Hematopoietic multipotent progenitor cell (in vitro differentiated cells): Measurements from ENCODE around the gene HBA1. TPM values are rescaled to one million over a fixed set of nuclear protein-coding genes. Genes with fewer than 3 reads are reported as not detected.
A peak's percentile ranks its signal among the peaks of the same experiment; 100 is the strongest.
"Not testable (repeated sequence)": the region's sequence is repeated elsewhere in the genome, so short reads cannot be mapped to it uniquely, and the experiment has no call there.

Experiments used
- DNase-seq, 3 donors: peaks; one replicate each; pipeline ENCODE4 v3.0.0-alpha.2; 2011 to 2015; ENCODE audit warnings: low read depth in 2 of 3, low spot score in 2 of 3
- total RNA-seq: library from RNA; depleted of rRNA; stranded (reverse); fragments of >200 nt; gene quantifications from one replicate; pipeline ENCODE4 v1.2.3, GENCODE V29; 2012

Gene HBA1
- 192 TPM for total RNA-seq

- not testable (repeated sequence) for DNase-seq
These were observed at the start of gene HBA1 for GRCh38 chr16:176477-177382. HBA1 (plus strand) TSS chr16:176680; CDS start chr16:176717, 37 bp downstream.

- DNase-seq, result no peak
These were observed 47.4 kb upstream of the HBA1 start for GRCh38 chr16:129075-129474.

DNA sequence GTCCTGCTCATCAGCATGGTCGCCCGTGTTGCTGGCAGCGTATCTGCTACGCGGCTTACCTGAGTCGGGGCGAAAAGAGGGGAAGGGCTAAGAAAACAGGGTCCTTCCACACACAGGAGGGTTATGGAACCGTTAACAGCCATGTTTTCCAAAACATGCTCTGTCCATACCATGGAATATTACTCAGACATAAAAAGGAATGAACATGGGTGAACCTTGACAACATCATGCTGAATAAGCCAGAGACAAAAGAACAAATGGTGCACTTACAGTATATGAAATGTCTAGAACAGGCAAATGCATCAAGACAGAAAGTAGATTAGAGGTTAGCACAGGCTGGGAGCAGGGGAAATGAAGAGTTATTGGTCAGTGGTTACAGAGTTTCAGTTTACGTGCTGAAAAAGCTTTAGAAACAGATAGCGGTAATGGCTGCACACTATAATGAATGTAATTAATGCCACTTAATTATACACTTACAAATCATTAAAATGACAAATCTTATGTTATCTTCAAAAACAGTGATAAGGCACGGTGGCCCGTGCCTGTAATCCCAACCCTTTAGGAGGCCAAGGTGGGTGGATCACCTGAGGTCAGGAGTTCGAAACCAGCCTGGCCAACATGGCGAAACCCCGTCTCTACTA lies 45.8 kb upstream of the HBA1 start:
- no peak for DNase-seq

DNA sequence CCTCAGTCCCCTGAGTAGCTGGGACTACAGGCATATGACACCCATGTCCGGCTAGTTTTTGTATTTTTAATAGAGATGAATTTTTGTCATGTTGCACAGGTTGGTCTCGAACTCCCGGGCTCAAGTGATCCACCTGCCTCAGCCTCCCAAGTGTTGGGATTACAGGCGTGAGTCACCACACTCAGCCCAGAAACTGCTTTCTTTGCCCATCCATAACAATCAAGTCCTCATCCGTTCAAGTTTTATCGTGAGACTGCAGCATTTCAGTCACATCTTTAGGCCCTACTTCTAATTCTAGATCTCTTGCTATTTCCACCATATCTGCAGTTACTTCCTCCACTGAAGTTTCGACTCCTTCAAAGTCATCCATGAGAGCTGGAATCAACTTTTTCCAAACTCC lies 44.4 kb upstream of the HBA1 start:
- no peak for DNase-seq

GRCh38 chr16:133716-134115 lies 42.8 kb upstream of the HBA1 start:
- no peak for DNase-seq

GRCh38 chr16:138049-138417 lies 38.4 kb upstream of the HBA1 start:
- DNase-seq, result peak in 2 of 3 donors; percentile 26 to 37

DNA sequence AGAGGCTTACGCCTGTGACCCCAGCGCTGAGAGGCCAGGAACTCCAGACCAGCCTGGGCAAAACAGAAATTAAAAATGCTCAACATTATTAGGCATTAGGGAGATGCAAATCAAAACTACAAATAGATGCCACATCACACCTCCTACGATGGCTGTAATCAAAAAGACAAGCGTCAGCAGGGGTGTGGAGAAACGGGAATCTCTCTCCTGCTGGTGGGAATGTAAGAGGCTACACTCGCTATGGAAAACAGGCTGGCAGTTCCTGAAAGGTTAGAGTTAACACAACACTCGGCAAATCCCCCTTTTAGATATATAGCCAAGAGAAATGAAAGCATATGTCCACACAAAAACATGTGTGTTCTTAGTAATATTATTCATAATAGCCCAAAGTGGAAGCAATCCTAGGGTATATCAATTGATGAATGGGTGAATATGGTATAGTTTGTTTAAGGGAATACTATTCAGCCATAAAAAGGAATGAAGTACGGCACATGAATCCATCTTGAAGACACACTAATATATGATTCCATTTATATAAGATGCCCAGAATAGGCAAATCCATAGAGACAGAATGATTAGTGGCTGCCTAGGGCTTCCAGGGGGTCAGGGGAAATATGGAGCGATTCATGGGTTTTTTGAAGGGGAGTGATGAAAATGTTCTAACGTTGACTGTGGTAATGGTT lies 36.2 kb upstream of the HBA1 start:
- no peak for DNase-seq

- DNase-seq, result no peak
These were observed 34.0 kb upstream of the HBA1 start for GRCh38 chr16:142405-142967.

DNA sequence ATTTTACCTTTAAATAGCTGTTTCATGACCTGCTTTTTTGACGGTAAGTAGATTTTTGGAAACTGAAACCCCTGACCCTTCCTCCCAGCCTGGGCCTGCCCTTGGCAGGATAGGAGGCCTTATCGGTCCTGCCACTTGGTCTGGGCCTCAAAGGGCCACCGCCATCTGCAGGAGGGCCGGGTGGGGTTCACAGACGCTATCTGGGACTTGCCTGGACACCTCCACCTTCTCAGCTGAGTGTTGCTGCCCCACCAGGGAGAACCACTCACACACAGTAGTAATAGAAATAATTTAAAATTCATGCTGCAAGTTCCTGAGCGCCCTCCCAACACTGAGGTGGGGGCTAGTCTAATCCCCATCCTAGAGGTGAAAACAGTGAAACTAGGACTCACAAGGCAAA lies 33.4 kb upstream of the HBA1 start:
- no peak for DNase-seq

GRCh38 chr16:143456-143855 lies 33.0 kb upstream of the HBA1 start:
- no peak for DNase-seq

GRCh38 chr16:144797-145252 lies 31.7 kb upstream of the HBA1 start:
- DNase-seq, result no peak

DNA sequence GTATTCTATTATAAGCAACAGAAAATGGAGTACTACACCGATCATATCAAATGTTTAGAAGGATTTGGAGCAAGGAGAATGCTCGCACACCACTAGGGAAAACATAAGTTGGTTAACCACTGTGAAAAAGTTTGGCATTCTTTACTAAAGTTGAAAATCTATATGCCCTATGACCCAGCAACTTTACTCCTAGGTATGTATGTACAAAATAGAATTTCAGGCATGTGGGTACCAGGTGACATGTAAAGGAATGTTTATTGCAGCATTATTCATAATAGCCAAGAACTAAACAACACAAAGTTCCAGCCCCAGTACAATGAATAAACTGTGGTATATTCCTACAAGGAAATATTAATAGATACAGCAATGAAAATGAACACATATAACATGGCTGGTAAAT lies 29.8 kb upstream of the HBA1 start:
- no peak for DNase-seq

DNA sequence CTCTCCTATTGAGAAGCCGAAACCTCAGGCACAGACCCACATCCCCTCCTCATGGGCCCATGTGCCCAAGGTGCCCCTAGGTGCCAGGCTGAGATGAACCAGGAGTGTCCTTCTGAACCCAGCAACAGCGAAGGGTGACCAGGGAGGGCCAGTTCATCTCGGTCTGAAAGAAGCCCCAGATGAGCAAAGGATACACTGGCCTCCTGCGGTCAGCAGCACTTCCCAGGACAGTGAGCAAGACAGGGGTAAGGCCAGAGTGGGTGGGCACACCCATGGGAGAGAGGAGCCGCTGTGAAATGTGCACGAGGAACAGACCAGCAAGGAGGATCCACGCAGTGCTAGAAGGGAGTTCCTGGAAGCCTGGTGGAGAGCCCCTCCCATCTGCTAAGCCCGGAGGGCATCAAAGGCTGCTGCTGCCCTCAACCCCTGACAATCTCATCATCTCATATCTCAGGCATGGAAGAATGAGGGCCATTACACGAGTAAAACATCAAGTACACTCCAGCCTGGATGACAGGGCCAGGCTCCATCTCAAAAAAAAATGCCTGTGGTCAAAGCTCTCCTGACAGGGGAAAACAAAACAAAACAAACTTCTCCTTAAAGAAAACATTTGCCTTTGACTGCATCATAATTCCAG lies 27.3 kb upstream of the HBA1 start:
- DNase-seq, result no peak

DNA sequence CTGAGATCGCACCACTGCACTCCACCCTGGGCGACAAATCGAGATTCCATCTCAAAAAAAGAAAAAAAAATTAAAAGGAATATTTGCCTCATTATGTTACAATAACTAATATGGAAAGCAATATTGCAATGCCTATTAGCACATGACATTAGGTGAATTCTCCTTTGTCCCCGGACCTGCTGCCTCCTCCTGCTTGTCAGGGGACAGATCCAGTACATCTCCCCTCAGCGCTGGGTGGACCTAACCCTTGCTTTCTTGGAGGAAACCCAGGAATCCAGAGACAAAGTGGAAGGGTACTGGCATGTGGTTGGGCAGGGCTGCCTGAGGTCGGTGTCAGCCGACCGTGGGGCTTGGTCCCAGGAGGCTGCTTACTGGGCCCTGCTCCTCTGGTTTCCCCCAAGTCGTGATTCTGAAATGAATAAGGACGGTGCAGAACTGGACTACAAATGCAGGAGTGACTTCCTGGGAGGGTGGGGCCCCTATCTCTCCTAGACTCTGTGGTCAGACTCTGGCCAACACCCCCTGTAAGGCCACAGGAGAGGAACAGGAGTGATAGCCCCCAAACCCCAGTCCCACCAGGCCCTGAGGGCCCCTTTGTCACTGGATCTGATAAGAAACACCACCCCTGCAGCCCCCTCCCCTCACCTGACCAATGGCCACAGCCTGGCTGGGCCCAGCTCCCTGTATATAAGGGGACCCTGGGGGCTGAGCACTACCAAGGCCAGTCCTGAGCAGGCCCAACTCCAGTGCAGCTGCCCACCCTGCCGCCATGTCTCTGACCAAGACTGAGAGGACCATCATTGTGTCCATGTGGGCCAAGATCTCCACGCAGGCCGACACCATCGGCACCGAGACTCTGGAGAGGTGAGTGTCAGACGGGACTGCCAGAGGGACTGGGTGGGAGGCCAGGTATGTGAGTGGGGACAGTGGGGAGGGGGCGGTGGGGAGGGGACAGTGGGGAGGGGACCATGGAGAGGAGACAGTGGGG lies 24.0 kb upstream of the HBA1 start, which contains the start of gene HBZ:
HBZ (plus strand) TSS at position 504 of the 988 bp plus-strand sequence; CDS start at position 770, 266 bp downstream.
- DNase-seq, result no peak

- not testable (repeated sequence) for DNase-seq
These were observed 23.4 kb upstream of the HBA1 start for GRCh38 chr16:153129-153521.

GRCh38 chr16:153550-154216 lies 22.8 kb upstream of the HBA1 start:
- DNase-seq, result not testable (repeated sequence)

DNA sequence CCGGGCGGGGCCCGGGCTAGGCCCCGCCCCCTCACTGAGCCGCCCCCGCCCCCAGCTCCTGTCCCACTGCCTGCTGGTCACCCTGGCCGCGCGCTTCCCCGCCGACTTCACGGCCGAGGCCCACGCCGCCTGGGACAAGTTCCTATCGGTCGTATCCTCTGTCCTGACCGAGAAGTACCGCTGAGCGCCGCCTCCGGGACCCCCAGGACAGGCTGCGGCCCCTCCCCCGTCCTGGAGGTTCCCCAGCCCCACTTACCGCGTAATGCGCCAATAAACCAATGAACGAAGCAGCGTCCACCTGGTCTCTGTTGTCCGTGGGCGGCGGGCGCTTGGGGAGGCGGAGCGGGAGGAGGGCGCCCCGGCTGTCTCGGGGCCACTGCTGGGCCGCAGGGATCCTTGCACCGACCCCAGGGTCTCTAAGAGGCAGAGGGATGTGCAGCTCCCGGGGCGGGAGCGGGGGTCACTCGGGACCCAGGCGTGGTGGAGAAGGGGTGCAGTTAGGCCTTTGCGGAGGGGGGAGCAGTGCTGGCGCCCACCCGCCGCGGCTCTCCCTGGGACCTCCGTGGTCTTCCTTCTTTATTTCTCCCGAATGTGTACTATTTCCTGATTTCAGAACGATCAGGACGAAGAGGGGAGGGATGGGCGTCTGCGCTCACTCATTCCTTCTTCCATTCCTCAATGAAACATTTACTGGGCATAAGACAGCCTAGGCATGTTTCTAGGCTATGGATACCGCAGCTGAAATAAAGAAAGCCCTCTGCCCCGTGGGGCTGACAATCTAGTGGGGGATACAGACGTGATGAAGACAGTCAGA lies 22.1 kb upstream of the HBA1 start:
- peak in 2 of 3 donors; percentile 33 to 40 for DNase-seq

DNA sequence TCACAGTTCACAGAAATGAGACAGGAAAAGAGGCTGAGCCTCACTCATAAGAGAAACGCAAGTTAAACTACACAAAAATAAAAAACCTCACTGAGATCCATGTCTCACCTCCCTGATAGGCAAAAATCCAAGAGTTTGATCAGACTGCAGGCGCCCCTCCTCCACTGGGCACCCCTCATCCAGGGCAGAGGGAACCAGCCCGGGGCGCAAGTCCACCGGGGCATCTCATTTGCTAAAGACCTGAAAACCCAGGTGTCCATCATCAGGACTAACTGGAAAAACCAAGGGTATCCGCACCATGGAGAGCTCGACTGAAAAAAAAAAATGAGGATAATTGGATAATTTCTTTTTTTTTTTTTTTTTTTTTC lies 21.5 kb upstream of the HBA1 start:
- DNase-seq, result no peak
